ENCODE results near the gene FGFR1OP2.
"Not testable (repeated sequence)": the region's sequence is repeated elsewhere in the genome, so short reads cannot be mapped to it uniquely, and the experiment has no call there.

Gene FGFR1OP2

GRCh38 chr12:26948309-26948708 is 10.0 kb downstream of the FGFR1OP2 start:
- no peak for DNase-seq

DNA sequence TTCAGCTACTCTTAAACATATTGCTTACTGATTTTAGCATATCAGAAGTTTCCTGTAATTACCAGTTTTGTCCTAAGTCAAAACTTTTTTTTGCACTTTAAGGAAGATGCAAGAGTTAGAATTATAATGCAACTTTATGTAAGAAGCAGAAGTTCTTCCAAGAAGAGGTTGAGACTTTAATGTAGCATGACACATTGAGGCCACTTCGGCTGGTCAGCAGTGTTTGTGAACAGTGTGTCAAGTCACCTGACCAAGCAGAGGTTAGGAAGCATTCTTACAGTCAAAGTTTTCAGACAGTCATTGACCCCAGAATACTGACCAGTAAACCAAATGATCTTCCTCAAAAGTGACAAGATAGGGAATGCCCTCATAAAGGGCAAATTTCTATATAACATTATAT is 15.2 kb downstream of the FGFR1OP2 start:
- DNase-seq = no peak

GRCh38 chr12:26954027-26954426 is 15.8 kb downstream of the FGFR1OP2 start:
- no peak for DNase-seq

GRCh38 chr12:26961391-26961790 is 23.1 kb downstream of the FGFR1OP2 start:
- DNase-seq = not testable (repeated sequence)

DNA sequence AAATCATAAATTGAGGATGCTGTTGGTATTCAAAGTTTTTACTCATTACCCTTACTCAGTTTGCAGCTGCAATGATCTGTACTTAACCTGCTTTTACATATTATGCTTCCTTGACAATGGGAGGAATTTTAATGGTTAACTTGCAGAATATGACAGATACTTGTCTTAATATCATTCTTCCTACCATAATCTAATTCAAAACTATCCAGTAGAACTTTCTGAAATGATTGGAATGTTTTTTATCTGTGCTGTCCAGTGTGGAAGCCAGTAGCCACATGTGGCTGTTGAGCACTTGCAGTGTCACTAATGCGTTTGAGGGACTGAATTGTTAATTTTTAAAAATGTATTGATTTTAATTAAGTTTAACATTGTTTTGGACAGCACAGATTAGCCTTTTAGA is 23.5 kb downstream of the FGFR1OP2 start:
- DNase-seq = no peak

- no peak for DNase-seq
Measured at GRCh38 chr12:26963413-26963812, 25.1 kb downstream of the FGFR1OP2 start.

DNA sequence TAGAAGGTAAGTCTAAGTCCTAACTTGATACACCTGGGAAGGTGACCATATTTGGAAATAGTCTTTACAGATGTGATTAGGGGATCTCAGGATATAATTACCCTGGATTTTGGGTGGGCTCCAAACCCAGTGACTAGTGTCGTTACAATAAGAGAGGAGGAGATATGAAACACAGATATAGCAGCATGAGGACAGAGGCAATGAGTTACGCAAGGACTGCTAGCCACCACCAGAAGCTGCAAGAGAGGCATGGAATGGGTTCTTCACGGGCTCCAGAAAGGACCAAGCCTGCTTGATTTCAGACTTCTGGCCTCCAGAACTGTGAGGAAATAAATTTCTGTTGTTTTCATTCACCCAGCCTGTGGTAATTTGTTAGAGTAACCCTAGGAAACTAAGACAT is 28.6 kb downstream of the FGFR1OP2 start:
- no peak for DNase-seq

DNA sequence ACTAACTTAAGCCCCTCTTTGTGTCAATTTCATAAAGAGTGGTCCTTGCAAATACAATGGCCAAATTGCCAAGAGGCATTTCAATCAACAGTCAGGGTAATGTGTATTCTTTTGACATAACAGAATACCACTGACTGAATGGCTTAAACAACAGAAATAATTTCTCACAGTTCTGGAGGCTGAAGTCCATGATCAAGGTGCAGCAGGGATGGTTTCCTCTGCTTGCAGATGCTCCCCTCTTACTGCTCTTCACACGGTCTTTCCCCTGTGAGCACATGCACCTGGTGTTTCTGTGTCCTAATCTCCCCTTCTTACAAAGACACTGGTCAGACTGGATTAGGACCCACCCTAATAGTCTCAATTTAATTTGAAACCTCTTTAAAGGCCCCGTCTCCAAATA is 31.9 kb downstream of the FGFR1OP2 start:
- DNase-seq = no peak

GRCh38 chr12:26971963-26972362 is 33.7 kb downstream of the FGFR1OP2 start:
- no peak for DNase-seq

- no peak for DNase-seq
Measured at GRCh38 chr12:26976687-26977086, 38.4 kb downstream of the FGFR1OP2 start.

- no peak for DNase-seq
Measured at GRCh38 chr12:26978801-26979200, 40.5 kb downstream of the FGFR1OP2 start.

GRCh38 chr12:26979733-26980132 is 41.5 kb downstream of the FGFR1OP2 start:
- DNase-seq = no peak

DNA sequence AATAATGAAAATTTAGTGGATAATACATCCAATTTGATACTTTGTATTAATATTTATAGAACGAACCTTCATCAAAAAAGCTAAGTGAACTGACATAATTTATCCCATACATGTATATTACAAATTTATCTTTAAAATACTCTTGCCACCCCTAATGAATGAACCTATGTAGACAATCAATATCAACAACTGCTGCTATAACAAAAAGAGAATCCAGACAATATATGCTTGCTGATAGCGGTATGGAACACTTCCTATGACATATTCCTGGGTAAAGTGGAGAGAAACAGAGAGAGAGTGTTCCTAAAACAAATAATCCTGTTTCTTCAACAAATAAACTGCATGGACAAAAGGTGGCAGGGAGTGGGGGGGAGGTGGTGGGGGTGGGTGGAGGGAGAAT is 44.6 kb downstream of the FGFR1OP2 start:
- no peak for DNase-seq

DNA sequence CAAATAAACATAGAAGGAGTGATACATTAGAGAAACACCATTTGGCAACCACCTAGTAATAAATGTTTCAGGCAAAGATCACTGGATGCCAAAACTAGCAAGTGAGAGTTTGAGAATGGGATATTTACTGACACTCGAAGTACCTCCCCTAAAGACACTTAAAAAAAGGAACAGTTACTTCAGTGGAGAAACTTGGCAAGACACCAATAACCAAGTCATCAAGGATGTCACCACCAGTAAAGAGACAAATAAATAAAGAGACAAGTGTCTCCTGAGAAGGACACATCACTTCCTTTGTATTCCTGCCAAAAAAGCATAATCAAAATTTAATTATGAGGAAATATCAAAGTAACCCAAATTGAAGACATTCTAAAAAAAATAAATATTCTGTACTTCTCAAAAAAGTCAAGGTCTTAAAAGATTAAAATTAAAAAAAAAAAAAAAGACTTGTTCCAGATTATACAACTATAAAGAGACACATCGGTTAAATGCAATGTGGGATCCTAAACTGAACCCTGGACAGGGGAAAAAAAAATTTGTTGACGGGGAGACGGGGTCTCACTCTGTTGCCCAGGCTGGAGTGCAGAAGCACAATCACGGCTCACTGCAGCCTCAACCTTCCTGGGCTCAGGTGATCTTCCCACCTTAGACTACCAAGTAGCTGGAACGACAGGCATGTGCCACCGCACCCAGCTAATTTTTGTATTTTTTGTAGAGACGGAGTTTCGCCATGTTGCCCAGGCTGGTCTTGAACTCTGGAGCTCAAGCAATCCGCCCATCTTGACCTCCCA is 49.6 kb downstream of the FGFR1OP2 start:
- no peak for DNase-seq

GRCh38 chr12:26988703-26989102 is 50.4 kb downstream of the FGFR1OP2 start:
- no peak for DNase-seq

GRCh38 chr12:26989873-26990272 is 51.6 kb downstream of the FGFR1OP2 start:
- DNase-seq = no peak

DNA sequence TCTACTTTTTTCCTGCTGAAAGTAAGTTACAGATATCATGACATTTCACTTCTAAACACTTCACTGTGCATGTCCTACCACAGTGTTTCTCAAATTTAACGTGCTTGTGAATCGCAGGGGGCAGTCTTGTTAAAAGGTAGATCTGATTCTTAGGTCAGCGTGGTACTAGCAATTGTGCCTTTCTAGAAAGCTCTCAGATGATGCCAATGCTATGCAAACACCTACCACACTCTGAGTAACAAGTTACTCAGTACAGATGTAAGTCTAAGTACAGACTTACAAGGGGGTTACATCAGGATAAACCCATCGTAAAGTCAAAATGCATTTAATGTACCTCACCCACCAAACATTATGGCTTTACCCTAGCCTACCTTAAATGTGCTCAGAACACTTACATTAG is 53.6 kb downstream of the FGFR1OP2 start:
- no peak for DNase-seq

GRCh38 chr12:26994109-26994508 is 55.8 kb downstream of the FGFR1OP2 start:
- DNase-seq = no peak

- no peak for DNase-seq
Measured at GRCh38 chr12:26995706-26996105, 57.4 kb downstream of the FGFR1OP2 start.

- no peak for DNase-seq
Measured at GRCh38 chr12:26997003-26997402, 58.7 kb downstream of the FGFR1OP2 start.

GRCh38 chr12:27000961-27001360 is 62.7 kb downstream of the FGFR1OP2 start:
- no peak for DNase-seq

GRCh38 chr12:27001663-27002062 is 63.4 kb downstream of the FGFR1OP2 start:
- DNase-seq = no peak

GRCh38 chr12:27002141-27002540 is 63.9 kb downstream of the FGFR1OP2 start:
- no peak for DNase-seq

GRCh38 chr12:27003421-27004381 is 65.4 kb downstream of the FGFR1OP2 start:
- DNase-seq = no peak
